Suprapubic skin (tissue), 4 donors: ENCODE results near the gene HNRNPH2. TPM values are rescaled to one million over a fixed set of nuclear protein-coding genes. Genes with fewer than 3 reads are reported as not detected.

Experiments used
- DNase-seq, 2 donors: peaks; one replicate each; pipeline ENCODE4 v3.0.0-alpha.2; 2019; ENCODE audit warnings: low spot score in 2 of 2
- H3K27ac ChIP-seq: fragments of 200-600 bp; sonication (generic); one replicate; pipeline ENCODE4 v1.5.1; 2019
- H3K27me3 ChIP-seq: fragments of 200-600 bp; sonication (generic); one replicate; pipeline ENCODE4 v1.5.1; 2019
- H3K36me3 ChIP-seq: fragments of 200-600 bp; sonication (generic); one replicate; pipeline ENCODE4 v1.5.1; 2019
- H3K4me1 ChIP-seq: fragments of 200-600 bp; sonication (generic); one replicate; pipeline ENCODE4 v1.5.1; 2019
- H3K4me3 ChIP-seq: fragments of 200-600 bp; sonication (generic); one replicate; pipeline ENCODE4 v1.5.1; 2019; ENCODE audit warnings: mild to moderate bottlenecking
- H3K9me3 ChIP-seq: fragments of 200-600 bp; sonication (generic); one replicate; pipeline ENCODE4 v1.5.1; 2019
- CTCF ChIP-seq, 2 donors: fragments of 200-600 bp in 1 of 2; fragments of 450-650 bp in 1 of 2; sonication (generic) in 1 of 2; IDR thresholded peaks; one replicate each; pipeline ENCODE4 v1.5.1; 2016 to 2019; ENCODE audit warnings: antibody characterized with exemption in 2 of 2, mild to moderate bottlenecking in 1 of 2, moderate library complexity in 1 of 2
- EP300 ChIP-seq: sonication (generic); formaldehyde crosslinking; IDR thresholded peaks from one replicate; pipeline ENCODE4 v1.6.1; 2017; ENCODE audit warnings: antibody characterized with exemption
- POLR2A ChIP-seq, 2 donors: fragments of 450-650 bp; IDR thresholded peaks; one replicate each; pipeline ENCODE4 v1.6.1; 2017; ENCODE audit warnings: antibody characterized with exemption in 2 of 2, mild to moderate bottlenecking in 2 of 2, moderate library complexity in 2 of 2
- POLR2AphosphoS5 ChIP-seq, 3 donors: sonication (generic); formaldehyde crosslinking; IDR thresholded peaks; one replicate each; pipeline ENCODE4 v1.6.1; 2017; ENCODE audit warnings: antibody characterized with exemption in 3 of 3
- WGBS: methylation state at CpG from one replicate; pipeline ENCODE4 v1.1.5; 2018; 5-methylcytosine and 5-hydroxymethylcytosine counted together
- total RNA-seq, 4 donors: library from RNA; depleted of rRNA; stranded (reverse); fragments of >200 nt; gene quantifications; one replicate each; pipeline ENCODE4 v1.1.0, GENCODE V29; 2016

HNRNPH2 gene
- total RNA-seq, 4 donors from 2014 or later: 37.3 to 60.6 (median 38.5) TPM

- Histone ChIP-seq H3K4me3 (peak overlapping the region; percentile 60), H3K27ac (peak overlapping the region; percentile 94), H3K36me3 (peaks cover 12% of the 10 kb centered on the region), H3K27me3 (no peaks in the 10 kb centered on the region), H3K9me3 (no peaks in the 10 kb centered on the region), H3K4me1 (peaks cover 22% of the 10 kb centered on the region)
- no peak for DNase-seq
- no peak for TF ChIP-seq CTCF (IDR thresholded peaks at IDR 0.05)
- no peak for TF ChIP-seq POLR2A (IDR thresholded peaks at IDR 0.05)
- TF ChIP-seq EP300: no peak
- no peak for TF ChIP-seq POLR2AphosphoS5 (IDR thresholded peaks at IDR 0.05)
- 38% methylated on average over 6 of the region's 6 CpGs for WGBS
Measured at GRCh38 chrX:101409043-101409442, 1.0 kb downstream of the HNRNPH2 start.

GRCh38 chrX:101410461-101410860 lies 2.4 kb downstream of the HNRNPH2 start:
- H3K4me1 ChIP-seq: peaks cover 22% of the 10 kb centered on the region
- WGBS: 32% methylated on average over 7 of the region's 7 CpGs
- DNase-seq: no peak
- no peaks in the 10 kb centered on the region for H3K27me3 ChIP-seq
- peaks cover 12% of the 10 kb centered on the region for H3K36me3 ChIP-seq
- H3K27ac ChIP-seq: no peak overlapping the region
- H3K4me3 ChIP-seq: no peak overlapping the region
- no peak for TF ChIP-seq CTCF (IDR thresholded peaks at IDR 0.05)
- TF ChIP-seq POLR2A (IDR thresholded peaks at IDR 0.05): no peak
- TF ChIP-seq POLR2AphosphoS5 (IDR thresholded peaks at IDR 0.05): no peak
- H3K9me3 ChIP-seq: no peaks in the 10 kb centered on the region

GRCh38 chrX:101411984-101412383 lies 4.0 kb downstream of the HNRNPH2 start:
- TF ChIP-seq POLR2AphosphoS5 (IDR thresholded peaks at IDR 0.05) (no peak), CTCF (IDR thresholded peaks at IDR 0.05) (no peak), POLR2A (IDR thresholded peaks at IDR 0.05) (no peak), EP300 (no peak)
- peaks cover 12% of the 10 kb centered on the region for H3K36me3 ChIP-seq
- H3K9me3 ChIP-seq: no peaks in the 10 kb centered on the region
- peaks cover 27% of the 10 kb centered on the region for H3K4me1 ChIP-seq
- H3K27me3 ChIP-seq: no peaks in the 10 kb centered on the region
- DNase-seq: no peak
- H3K27ac ChIP-seq: no peak overlapping the region
- 85% methylated on average over 10 of the region's 10 CpGs for WGBS
- no peak overlapping the region for H3K4me3 ChIP-seq

- H3K27ac ChIP-seq: no peak overlapping the region
- no peak overlapping the region for H3K4me3 ChIP-seq
- H3K4me1 ChIP-seq: peaks cover 21% of the 10 kb centered on the region
- no peaks in the 10 kb centered on the region for H3K9me3 ChIP-seq
- H3K27me3 ChIP-seq: no peaks in the 10 kb centered on the region
- DNase-seq: no peak
- TF ChIP-seq CTCF (IDR thresholded peaks at IDR 0.05) (peak; percentile 55 to 59), POLR2A (IDR thresholded peaks at IDR 0.05) (no peak)
- peaks cover 12% of the 10 kb centered on the region for H3K36me3 ChIP-seq
- WGBS: 35% methylated on average over 12 of the region's 12 CpGs
Measured at GRCh38 chrX:101415180-101416145, 7.4 kb downstream of the HNRNPH2 start.

GRCh38 chrX:101416691-101417090 lies 8.7 kb downstream of the HNRNPH2 start:
- no peak overlapping the region for H3K27ac ChIP-seq
- H3K4me1 ChIP-seq: peaks cover 18% of the 10 kb centered on the region
- no peaks in the 10 kb centered on the region for H3K9me3 ChIP-seq
- peaks cover 12% of the 10 kb centered on the region for H3K36me3 ChIP-seq
- no peak overlapping the region for H3K4me3 ChIP-seq
- H3K27me3 ChIP-seq: no peaks in the 10 kb centered on the region
- DNase-seq: no peak
- 71% methylated on average over 7 of the region's 7 CpGs for WGBS
- no peak for TF ChIP-seq CTCF (IDR thresholded peaks at IDR 0.05)
